ENCODE data around the gene NECAB3.

Gene NECAB3

GRCh38 chr20:33612001-33612400, 62.2 kb downstream of the NECAB3 start:
- Histone ChIP-seq H3K9me3 (no peaks in the 10 kb centered on the region), H3K4me1 (ENCODE audit: control insufficient read depth in 1 of 2, insufficient read depth in 1 of 2, low read depth in 1 of 2, low read length in 1 of 2) (no peaks in the 10 kb centered on the region), H3K27ac (no peak overlapping the region), H3K4me3 (ENCODE audit: low read depth in 1 of 2, low read length in 1 of 2) (no peak overlapping the region), H3K36me3 (peaks cover 78% of the 10 kb centered on the region), H3K27me3 (no peaks in the 10 kb centered on the region)
- TF ChIP-seq CTCF (IDR thresholded peaks at IDR 0.05): no peak

GRCh38 chr20:33611106-33611505, 63.1 kb downstream of the NECAB3 start:
- no peak for TF ChIP-seq CTCF (IDR thresholded peaks at IDR 0.05)
- H3K36me3 ChIP-seq: peaks cover 78% of the 10 kb centered on the region
- no peak overlapping the region for H3K4me3 ChIP-seq (ENCODE audit: low read depth in 1 of 2, low read length in 1 of 2)
- H3K27me3 ChIP-seq: no peaks in the 10 kb centered on the region
- H3K27ac ChIP-seq: no peak overlapping the region
- H3K4me1 ChIP-seq (ENCODE audit: control insufficient read depth in 1 of 2, insufficient read depth in 1 of 2, low read depth in 1 of 2, low read length in 1 of 2): no peaks in the 10 kb centered on the region
- no peaks in the 10 kb centered on the region for H3K9me3 ChIP-seq

DNA sequence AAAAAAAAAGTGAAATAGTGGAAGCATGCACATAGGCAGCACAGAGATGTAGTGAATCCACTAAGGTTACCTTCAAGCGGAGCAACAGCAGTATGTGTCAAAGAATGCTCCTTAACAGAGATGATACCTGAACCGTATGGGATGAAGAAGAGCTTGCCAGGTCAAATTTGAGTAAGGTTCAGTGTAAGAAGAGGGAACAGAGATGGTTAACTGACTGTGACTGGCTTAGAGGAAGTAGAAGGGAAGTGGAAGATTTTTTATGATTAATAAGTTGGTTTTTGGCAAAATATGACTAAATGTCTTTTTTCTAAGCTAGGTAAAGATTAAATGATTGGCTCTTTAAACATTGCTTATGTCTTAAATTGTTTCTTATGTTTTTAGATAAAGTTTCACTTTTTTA, 64.7 kb downstream of the NECAB3 start:
- H3K27me3 ChIP-seq: no peaks in the 10 kb centered on the region
- H3K36me3 ChIP-seq: peaks cover 62% of the 10 kb centered on the region
- no peaks in the 10 kb centered on the region for H3K9me3 ChIP-seq
- H3K4me1 ChIP-seq (ENCODE audit: control insufficient read depth in 1 of 2, insufficient read depth in 1 of 2, low read depth in 1 of 2, low read length in 1 of 2): peaks cover 0 to 4% of the 10 kb centered on the region in 2 experiments
- no peak overlapping the region for H3K27ac ChIP-seq
- H3K4me3 ChIP-seq (ENCODE audit: low read depth in 1 of 2, low read length in 1 of 2): no peak overlapping the region
- TF ChIP-seq CTCF (IDR thresholded peaks at IDR 0.05): no peak
